Caco-2 (cell line): Measurements from ENCODE around the gene SLBP. TPM values are rescaled to one million over a fixed set of nuclear protein-coding genes. Genes with fewer than 3 reads are reported as not detected.

Experiments used
- BruUV-seq: library from RNA; stranded (reverse); fragments of 400-500 nt; replicated peaks from 2 replicates; lab custom pipeline; 2021; lab: Mats Ljungman, UMichigan
- CTCF ChIA-PET: fragments of 300-600 bp; sonication (Branson Sonifier 250); formaldehyde crosslinking; loops from one replicate; lab custom pipeline; 2022; ENCODE audit warnings: antibody characterized with exemption; lab: Charles Lee
- POLR2A ChIA-PET: fragments of 300-600 bp; sonication (Branson Sonifier 250); formaldehyde crosslinking; loops from one replicate; lab custom pipeline; 2022; ENCODE audit warnings: antibody characterized with exemption; lab: Charles Lee
- DNase-seq, 2 experiments: peaks; one replicate each; pipeline versions ENCODE4 v3.0.0 to v3.0.0-alpha.2; 2020 to 2022
- H3K27me3 ChIP-seq: replicated peaks from 2 replicates; pipeline ENCODE4 v1.6.0; 2011; ENCODE audit warnings: low read length; ENCODE audit not compliant: control insufficient read depth, insufficient read depth
- H3K36me3 ChIP-seq: 2 replicates; pipeline ENCODE4 v1.5.1; 2011; ENCODE audit warnings: low read length; ENCODE audit not compliant: control insufficient read depth, insufficient read depth
- H3K4me1 ChIP-seq: fragments of 250-450 bp; sonication (Bioruptor Pico); 2 replicates; pipeline ENCODE4 v1.5.1; 2020; ENCODE audit warnings: mild to moderate bottlenecking
- H3K4me3 ChIP-seq: 2 replicates; pipeline ENCODE4 v1.5.1; 2011; ENCODE audit warnings: low read depth, mild to moderate bottlenecking, control low read depth, low read length
- H3K9me3 ChIP-seq: fragments of 250-450 bp; sonication (Bioruptor Pico); 2 replicates; pipeline ENCODE4 v1.5.1; 2020; ENCODE audit warnings: mild to moderate bottlenecking, moderate library complexity
- H3K27ac Mint-ChIP-seq: one replicate; pipeline ENCODE4 v1.8.0; 2022; ENCODE audit warnings: mixed read lengths; ENCODE audit not compliant: unreplicated experiment
- H3K27me3 Mint-ChIP-seq: one replicate; pipeline ENCODE4 v1.8.0; 2022; ENCODE audit warnings: mixed read lengths; ENCODE audit not compliant: insufficient read depth, unreplicated experiment
- H3K36me3 Mint-ChIP-seq: one replicate; pipeline ENCODE4 v1.8.0; 2022; ENCODE audit warnings: mild to moderate bottlenecking, mixed read lengths; ENCODE audit not compliant: insufficient read depth, unreplicated experiment
- H3K4me1 Mint-ChIP-seq: one replicate; pipeline ENCODE4 v1.8.0; 2022; ENCODE audit warnings: low read depth, mixed read lengths; ENCODE audit not compliant: unreplicated experiment
- H3K4me3 Mint-ChIP-seq: one replicate; pipeline ENCODE4 v1.8.0; 2022; ENCODE audit warnings: mild to moderate bottlenecking, moderate library complexity, mixed read lengths; ENCODE audit not compliant: unreplicated experiment
- H3K9me3 Mint-ChIP-seq: one replicate; pipeline ENCODE4 v1.8.0; 2022; ENCODE audit warnings: mixed read lengths; ENCODE audit not compliant: unreplicated experiment
- intact Hi-C: fragments of 100-400 bp; cut with micrococcal nuclease; formaldehyde crosslinking; loops from one replicate; pipeline ENCODE4 v1.10.0; 2022; ENCODE audit not compliant: unreplicated experiment
- total RNA-seq: library from RNA; stranded (reverse); gene quantifications from 2 replicates; pipeline ENCODE4 v1.2.3, GENCODE V29; 2022
- TF ChIP-seq, protein P1 (sequence below), 2 experiments: fragments of 200-600 bp in 1 of 2; IDR thresholded peaks; 1 replicate in 1 of 2; 2 replicates in 1 of 2; pipeline versions ENCODE4 v1.5.1 to v1.8.0; 2011 to 2022; ENCODE audit warnings: antibody characterized with exemption in 1 of 2, control low read depth in 1 of 2, inconsistent platforms in 1 of 2, low read depth in 1 of 2, low read length in 1 of 2, mild to moderate bottlenecking in 1 of 2, moderate library complexity in 1 of 2; ENCODE audit not compliant: insufficient read depth in 1 of 2, severe bottlenecking in 1 of 2, unreplicated experiment in 1 of 2

The SLBP gene
- total RNA-seq, 1 experiment from 2014 or later, result 116 TPM

- no peaks in the 10 kb centered on the region for H3K4me1 ChIP-seq
- peaks cover 2% of the 10 kb centered on the region for H3K27me3 Mint-ChIP-seq
- intact Hi-C loops, result no loop called here
- ChIA-PET POLR2A (no interaction called here), CTCF (interaction anchor here (0.8 kb wide), 1 partner anchor 17 kb away, joined by 3 read pairs; no protein-coding TSS in a partner anchor)
- no peaks in the 10 kb centered on the region for H3K9me3 Mint-ChIP-seq
- TF ChIP-seq, protein P1, sequence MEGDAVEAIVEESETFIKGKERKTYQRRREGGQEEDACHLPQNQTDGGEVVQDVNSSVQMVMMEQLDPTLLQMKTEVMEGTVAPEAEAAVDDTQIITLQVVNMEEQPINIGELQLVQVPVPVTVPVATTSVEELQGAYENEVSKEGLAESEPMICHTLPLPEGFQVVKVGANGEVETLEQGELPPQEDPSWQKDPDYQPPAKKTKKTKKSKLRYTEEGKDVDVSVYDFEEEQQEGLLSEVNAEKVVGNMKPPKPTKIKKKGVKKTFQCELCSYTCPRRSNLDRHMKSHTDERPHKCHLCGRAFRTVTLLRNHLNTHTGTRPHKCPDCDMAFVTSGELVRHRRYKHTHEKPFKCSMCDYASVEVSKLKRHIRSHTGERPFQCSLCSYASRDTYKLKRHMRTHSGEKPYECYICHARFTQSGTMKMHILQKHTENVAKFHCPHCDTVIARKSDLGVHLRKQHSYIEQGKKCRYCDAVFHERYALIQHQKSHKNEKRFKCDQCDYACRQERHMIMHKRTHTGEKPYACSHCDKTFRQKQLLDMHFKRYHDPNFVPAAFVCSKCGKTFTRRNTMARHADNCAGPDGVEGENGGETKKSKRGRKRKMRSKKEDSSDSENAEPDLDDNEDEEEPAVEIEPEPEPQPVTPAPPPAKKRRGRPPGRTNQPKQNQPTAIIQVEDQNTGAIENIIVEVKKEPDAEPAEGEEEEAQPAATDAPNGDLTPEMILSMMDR (IDR thresholded peaks at IDR 0.05; ENCODE audit: insufficient read depth in 1 of 2, low read depth in 1 of 2, low read length in 1 of 2, severe bottlenecking in 1 of 2, unreplicated experiment in 1 of 2), result no peak
- no peak overlapping the region for H3K27ac Mint-ChIP-seq
- DNase-seq, result no peak
- no peak overlapping the region for H3K4me3 Mint-ChIP-seq
- no peaks in the 10 kb centered on the region for H3K9me3 ChIP-seq
- no TSS peak for BruUV-seq
- H3K36me3 Mint-ChIP-seq, result no peaks in the 10 kb centered on the region
- no peaks in the 10 kb centered on the region for H3K4me1 Mint-ChIP-seq
- H3K36me3 ChIP-seq, result no peaks in the 10 kb centered on the region
- no peak overlapping the region for H3K4me3 ChIP-seq
- no peaks in the 10 kb centered on the region for H3K27me3 ChIP-seq
Observed at GRCh38 chr4:1675802-1676137, 36.3 kb downstream of the SLBP start.

GRCh38 chr4:1675136-1675801, 36.9 kb downstream of the SLBP start:
- H3K4me1 Mint-ChIP-seq, result no peaks in the 10 kb centered on the region
- intact Hi-C loops, result no loop called here
- CTCF ChIA-PET, result interaction anchor here (0.6 to 0.8 kb wide), 2 partner anchors 18 to 1366 kb away, joined by 3 read pairs; no protein-coding TSS in a partner anchor

DNA sequence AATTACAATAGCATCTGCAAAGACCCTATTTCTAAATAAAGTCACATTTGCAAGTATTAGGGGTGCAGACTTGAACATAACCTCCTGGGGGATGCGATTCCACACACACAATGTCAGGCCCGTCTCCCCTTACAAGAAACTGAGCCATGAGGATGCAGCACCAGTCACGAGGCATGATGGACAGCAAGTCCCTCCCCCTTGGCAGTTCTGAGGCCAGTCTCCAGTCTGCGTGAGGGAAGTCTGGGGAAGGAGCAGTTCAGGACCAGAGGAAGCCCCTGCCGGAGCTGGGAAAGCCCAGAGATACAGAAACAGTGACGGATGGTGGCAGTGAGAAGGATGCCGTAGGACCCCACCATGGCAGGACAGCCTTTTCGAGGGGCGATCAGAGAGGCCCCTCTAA, 37.4 kb downstream of the SLBP start:
- no peak overlapping the region for H3K4me3 ChIP-seq
- H3K4me1 Mint-ChIP-seq, result no peaks in the 10 kb centered on the region
- peaks cover 2% of the 10 kb centered on the region for H3K27me3 Mint-ChIP-seq
- no peaks in the 10 kb centered on the region for H3K4me1 ChIP-seq
- TF ChIP-seq, protein P1 (IDR thresholded peaks at IDR 0.05; ENCODE audit: insufficient read depth in 1 of 2, low read depth in 1 of 2, low read length in 1 of 2, severe bottlenecking in 1 of 2, unreplicated experiment in 1 of 2), result no peak
- no peaks in the 10 kb centered on the region for H3K9me3 Mint-ChIP-seq
- POLR2A ChIA-PET, result no interaction called here
- H3K36me3 ChIP-seq, result no peaks in the 10 kb centered on the region
- no peak overlapping the region for H3K27ac Mint-ChIP-seq
- H3K36me3 Mint-ChIP-seq, result no peaks in the 10 kb centered on the region
- DNase-seq, result no peak
- CTCF ChIA-PET, result interaction anchor here (0.6 kb wide), 1 partner anchor 1367 kb away, joined by 3 read pairs; no protein-coding TSS in a partner anchor
- intact Hi-C loops, result no loop called here
- no TSS peak for BruUV-seq
- no peaks in the 10 kb centered on the region for H3K27me3 ChIP-seq
- no peak overlapping the region for H3K4me3 Mint-ChIP-seq
- H3K9me3 ChIP-seq, result no peaks in the 10 kb centered on the region

More at GRCh38 chr4:1675136-1675801, 36.9 kb downstream of the SLBP start:
- TF ChIP-seq, protein P1 (IDR thresholded peaks at IDR 0.05; ENCODE audit: insufficient read depth in 1 of 2, low read depth in 1 of 2, low read length in 1 of 2, severe bottlenecking in 1 of 2, unreplicated experiment in 1 of 2), result no peak
- no peaks in the 10 kb centered on the region for H3K9me3 ChIP-seq
- H3K4me3 Mint-ChIP-seq, result no peak overlapping the region
- no peaks in the 10 kb centered on the region for H3K36me3 ChIP-seq
- no peaks in the 10 kb centered on the region for H3K27me3 ChIP-seq
- H3K27me3 Mint-ChIP-seq, result peaks cover 2% of the 10 kb centered on the region
- no peaks in the 10 kb centered on the region for H3K4me1 ChIP-seq
- no TSS peak for BruUV-seq
- POLR2A ChIA-PET, result no interaction called here
- no peak for DNase-seq
- H3K36me3 Mint-ChIP-seq, result no peaks in the 10 kb centered on the region
- H3K4me3 ChIP-seq, result no peak overlapping the region
- H3K27ac Mint-ChIP-seq, result no peak overlapping the region
- H3K9me3 Mint-ChIP-seq, result no peaks in the 10 kb centered on the region
